ENCODE results near the gene KCNJ9.

- TF ChIP-seq REST (IDR thresholded peaks at IDR 0.05; ENCODE audit: borderline replicate concordance) (no peak), CTCF (IDR thresholded peaks at IDR 0.05; ENCODE audit: poor library complexity, severe bottlenecking) (no peak), POLR2AphosphoS5 (IDR thresholded peaks at IDR 0.05) (no peak)
Measured at GRCh38 chr1:160047111-160047991, 34.0 kb upstream of the KCNJ9 start.

All from neural cell (in vitro differentiated cells).